Activated naive CD8-positive, alpha-beta T cell treated with anti-CD3 and anti-CD28 coated beads, Interleukin-2, amount 10 ng/mL, durations not matched to agents 7 days and 5 days (primary cell): ENCODE measurements around the gene CELF3. TPM values are rescaled to one million over a fixed set of nuclear protein-coding genes. Genes with fewer than 3 reads are reported as not detected.
"Not testable (repeated sequence)": the region's sequence is repeated elsewhere in the genome, so short reads cannot be mapped to it uniquely, and the experiment has no call there.

Source experiments
- ATAC-seq: fragments of 150-1000 bp; cut with Tn5 transposase; one replicate; pipeline ENCODE4 v1.10.0; 2021; ENCODE audit warnings: low read depth, moderate library complexity
- POLR2A ChIA-PET: fragments of 350-600 bp; sonication (Branson Sonifier 250); formaldehyde crosslinking; loops from one replicate; lab custom pipeline; 2021; ENCODE audit warnings: antibody characterized with exemption; lab: Charles Lee
- DNase-seq: peaks from one replicate; pipeline ENCODE4 v3.0.0; 2021
- H3K27ac Mint-ChIP-seq: one replicate; pipeline ENCODE4 v1.8.0; 2022; ENCODE audit warnings: mild to moderate bottlenecking, mixed read lengths
- H3K27me3 Mint-ChIP-seq: one replicate; pipeline ENCODE4 v1.8.0; 2022; ENCODE audit warnings: mild to moderate bottlenecking, moderate library complexity, mixed read lengths
- H3K36me3 Mint-ChIP-seq: one replicate; pipeline ENCODE4 v1.8.0; 2021; ENCODE audit warnings: mild to moderate bottlenecking, mixed read lengths
- H3K4me1 Mint-ChIP-seq: one replicate; pipeline ENCODE4 v1.8.0; 2021; ENCODE audit warnings: mixed read lengths
- H3K4me3 Mint-ChIP-seq: one replicate; pipeline ENCODE4 v1.8.0; 2022; ENCODE audit warnings: mild to moderate bottlenecking, moderate library complexity, mixed read lengths
- H3K9me3 Mint-ChIP-seq: one replicate; pipeline ENCODE4 v1.8.0; 2021; ENCODE audit warnings: mixed read lengths
- total RNA-seq, 2 experiments: library from RNA; stranded (reverse); gene quantifications; one replicate each; pipeline ENCODE4 v1.2.3, GENCODE V29; 2021

Gene CELF3
- total RNA-seq, result not detected

- ATAC-seq (no peak), DNase-seq (no peak)
- H3K27ac Mint-ChIP-seq, result no peak within 1 kb of the TSS
- H3K36me3 Mint-ChIP-seq, result peaks cover 3% of the 10 kb centered on the region
- H3K27me3 Mint-ChIP-seq, result peaks cover 67% of the 10 kb centered on the region
- POLR2A ChIA-PET, result no interaction called here
- peaks cover 12% of the 10 kb centered on the region for H3K4me1 Mint-ChIP-seq
- H3K9me3 Mint-ChIP-seq, result no peaks in the 10 kb centered on the region
- H3K4me3 Mint-ChIP-seq, result peak within 1 kb of the TSS; percentile 8
Measured at GRCh38 chr1:151716771-151717631, at the start of gene CELF3. Gene CELF3, minus strand, starts transcription at chr1:151716803. Its CDS starts 783 bp downstream, at chr1:151716020.

- POLR2A ChIA-PET, result interaction anchor here (1.1 to 2.3 kb wide), 4 partner anchors 8 to 574 kb away, joined by 3 to 17 read pairs (median 3); partner anchors contain the start of genes TDRKH and VPS72
- Mint-ChIP-seq H3K9me3 (no peaks in the 10 kb centered on the region), H3K27ac (peak overlapping the region; percentile 95), H3K4me1 (peaks cover 17% of the 10 kb centered on the region), H3K27me3 (no peaks in the 10 kb centered on the region), H3K4me3 (peak overlapping the region; percentile 86), H3K36me3 (peaks cover 11% of the 10 kb centered on the region)
- DNase-seq (no peak), ATAC-seq (no peak)
Measured at GRCh38 chr1:151763990-151764389, 47.4 kb upstream of the CELF3 start.

GRCh38 chr1:151762941-151763921 lies 46.6 kb upstream of the CELF3 start, which contains the start of gene MRPL9:
Gene MRPL9, minus strand, starts transcription at chr1:151763496. Its CDS starts 17 bp downstream, at chr1:151763479.
- peaks cover 11% of the 10 kb centered on the region for H3K36me3 Mint-ChIP-seq
- ATAC-seq, result peak; percentile 99
- peak; percentile 88 for DNase-seq
- peak within 1 kb of the TSS; percentile 86 for H3K4me3 Mint-ChIP-seq
- H3K4me1 Mint-ChIP-seq, result peaks cover 15% of the 10 kb centered on the region
- H3K27me3 Mint-ChIP-seq, result no peaks in the 10 kb centered on the region
- POLR2A ChIA-PET, result interaction anchor here (0.6 to 2.3 kb wide), 11 partner anchors 9 to 573 kb away, joined by 3 to 17 read pairs (median 3); partner anchors contain the start of genes CGN, TDRKH and VPS72
- peak within 1 kb of the TSS; percentile 95 for H3K27ac Mint-ChIP-seq
- H3K9me3 Mint-ChIP-seq, result no peaks in the 10 kb centered on the region

GRCh38 chr1:151760597-151761385 lies 44.2 kb upstream of the CELF3 start:
- no peaks in the 10 kb centered on the region for H3K9me3 Mint-ChIP-seq
- peaks cover 17% of the 10 kb centered on the region for H3K4me1 Mint-ChIP-seq
- H3K27me3 Mint-ChIP-seq, result no peaks in the 10 kb centered on the region
- peaks cover 13% of the 10 kb centered on the region for H3K36me3 Mint-ChIP-seq
- no peak for ATAC-seq
- no peak for DNase-seq
- H3K4me3 Mint-ChIP-seq, result no peak overlapping the region
- no peak overlapping the region for H3K27ac Mint-ChIP-seq
- POLR2A ChIA-PET, result interaction anchor here (0.6 kb wide), 2 partner anchors 214 to 233 kb away, joined by 4 read pairs; no protein-coding TSS in a partner anchor

- no peak overlapping the region for H3K4me3 Mint-ChIP-seq
- no peak for DNase-seq
- H3K27me3 Mint-ChIP-seq, result no peaks in the 10 kb centered on the region
- POLR2A ChIA-PET, result no interaction called here
- no peaks in the 10 kb centered on the region for H3K9me3 Mint-ChIP-seq
- H3K36me3 Mint-ChIP-seq, result peaks cover 13% of the 10 kb centered on the region
- no peak for ATAC-seq
- H3K27ac Mint-ChIP-seq, result no peak overlapping the region
- peaks cover 15% of the 10 kb centered on the region for H3K4me1 Mint-ChIP-seq
Measured at GRCh38 chr1:151759241-151759640, 42.6 kb upstream of the CELF3 start.

GRCh38 chr1:151756291-151756690 lies 39.7 kb upstream of the CELF3 start:
- peaks cover 11% of the 10 kb centered on the region for H3K36me3 Mint-ChIP-seq
- peak overlapping the region; percentile 10 for H3K27ac Mint-ChIP-seq

GRCh38 chr1:151741516-151741915 lies 24.9 kb upstream of the CELF3 start:
- no peak for ATAC-seq
- Mint-ChIP-seq H3K27me3 (peaks cover 40% of the 10 kb centered on the region), H3K9me3 (peaks cover 13% of the 10 kb centered on the region), H3K4me3 (no peak overlapping the region), H3K36me3 (peaks cover 2% of the 10 kb centered on the region), H3K4me1 (peaks cover 6% of the 10 kb centered on the region), H3K27ac (no peak overlapping the region)
- POLR2A ChIA-PET, result no interaction called here
- no peak for DNase-seq

More at GRCh38 chr1:151756291-151756690, 39.7 kb upstream of the CELF3 start:
- POLR2A ChIA-PET, result no interaction called here
- peaks cover 2% of the 10 kb centered on the region for H3K4me1 Mint-ChIP-seq
- peaks cover 2% of the 10 kb centered on the region for H3K27me3 Mint-ChIP-seq
- H3K4me3 Mint-ChIP-seq, result no peak overlapping the region
- no peaks in the 10 kb centered on the region for H3K9me3 Mint-ChIP-seq
- DNase-seq, result no peak
- no peak for ATAC-seq

GRCh38 chr1:151739590-151740355 lies 23.2 kb upstream of the CELF3 start:
- H3K9me3 Mint-ChIP-seq, result peaks cover 13% of the 10 kb centered on the region
- H3K27ac Mint-ChIP-seq, result no peak overlapping the region
- peaks cover 27% of the 10 kb centered on the region for H3K27me3 Mint-ChIP-seq
- POLR2A ChIA-PET, result no interaction called here
- DNase-seq, result no peak
- H3K4me1 Mint-ChIP-seq, result peaks cover 6% of the 10 kb centered on the region
- no peak for ATAC-seq
- peaks cover 2% of the 10 kb centered on the region for H3K36me3 Mint-ChIP-seq
- no peak overlapping the region for H3K4me3 Mint-ChIP-seq

GRCh38 chr1:151737479-151737878 lies 20.9 kb upstream of the CELF3 start:
- peaks cover 18% of the 10 kb centered on the region for H3K27me3 Mint-ChIP-seq
- H3K27ac Mint-ChIP-seq, result no peak overlapping the region
- POLR2A ChIA-PET, result no interaction called here
- DNase-seq (no peak), ATAC-seq (no peak)
- H3K9me3 Mint-ChIP-seq, result peaks cover 13% of the 10 kb centered on the region
- H3K4me1 Mint-ChIP-seq, result peaks cover 11% of the 10 kb centered on the region
- no peak overlapping the region for H3K4me3 Mint-ChIP-seq
- peaks cover 2% of the 10 kb centered on the region for H3K36me3 Mint-ChIP-seq

- H3K9me3 Mint-ChIP-seq, result peaks cover 13% of the 10 kb centered on the region
- peaks cover 11% of the 10 kb centered on the region for H3K4me1 Mint-ChIP-seq
- POLR2A ChIA-PET, result no interaction called here
- H3K27me3 Mint-ChIP-seq, result peaks cover 15% of the 10 kb centered on the region
- no peak overlapping the region for H3K27ac Mint-ChIP-seq
- no peak for ATAC-seq
- no peak overlapping the region for H3K4me3 Mint-ChIP-seq
- no peak for DNase-seq
- peaks cover 2% of the 10 kb centered on the region for H3K36me3 Mint-ChIP-seq
Measured at GRCh38 chr1:151737026-151737425, 20.4 kb upstream of the CELF3 start.

- Mint-ChIP-seq H3K27me3 (peaks cover 15% of the 10 kb centered on the region), H3K9me3 (peaks cover 13% of the 10 kb centered on the region)
- ATAC-seq, H3K4me3 Mint-ChIP-seq, DNase-seq, H3K4me1 Mint-ChIP-seq, POLR2A ChIA-PET, H3K36me3 Mint-ChIP-seq, H3K27ac Mint-ChIP-seq: not testable (repeated sequence)
Measured at GRCh38 chr1:151733995-151734394, 17.4 kb upstream of the CELF3 start.

GRCh38 chr1:151733126-151733525 lies 16.5 kb upstream of the CELF3 start:
- no peak overlapping the region for H3K27ac Mint-ChIP-seq
- DNase-seq (no peak), ATAC-seq (no peak)
- peaks cover 5% of the 10 kb centered on the region for H3K4me1 Mint-ChIP-seq
- peaks cover 9% of the 10 kb centered on the region for H3K9me3 Mint-ChIP-seq
- POLR2A ChIA-PET, result no interaction called here
- peaks cover 20% of the 10 kb centered on the region for H3K27me3 Mint-ChIP-seq
- no peak overlapping the region for H3K4me3 Mint-ChIP-seq
- peaks cover 2% of the 10 kb centered on the region for H3K36me3 Mint-ChIP-seq
